ENCODE data around the gene ZMYND10.

The ZMYND10 gene

GRCh38 chr3:50347187-50347813, 1.8 kb upstream of the ZMYND10 start:
- H3K4me3 ChIP-seq: no peak overlapping the region
- no peak for DNase-seq (ENCODE audit: low spot score)

GRCh38 chr3:50345008-50345407, 524 bp downstream of the ZMYND10 start:
- Histone ChIP-seq H3K27ac (no peak overlapping the region), H3K4me3 (peak overlapping the region; percentile 62)
- no peak for DNase-seq (ENCODE audit: low spot score)
- no peak for TF ChIP-seq CTCF (IDR thresholded peaks at IDR 0.05)

More at GRCh38 chr3:50347187-50347813, 1.8 kb upstream of the ZMYND10 start:
- peak; percentile 12 for TF ChIP-seq CTCF (IDR thresholded peaks at IDR 0.05)
- H3K27ac ChIP-seq: no peak overlapping the region

- TF ChIP-seq CTCF (IDR thresholded peaks at IDR 0.05): no peak
- no peak for DNase-seq (ENCODE audit: low spot score)
- Histone ChIP-seq H3K27ac (no peak overlapping the region), H3K4me3 (no peak overlapping the region)
Observed at GRCh38 chr3:50342813-50343633, 2.5 kb downstream of the ZMYND10 start.

- H3K4me3 ChIP-seq: no peak overlapping the region
- no peak overlapping the region for H3K27ac ChIP-seq
- TF ChIP-seq CTCF (IDR thresholded peaks at IDR 0.05): no peak
- DNase-seq (ENCODE audit: low spot score): no peak
Observed at GRCh38 chr3:50341996-50342650, 3.4 kb downstream of the ZMYND10 start.

GRCh38 chr3:50341537-50341936, 4.0 kb downstream of the ZMYND10 start:
- no peak for DNase-seq (ENCODE audit: low spot score)
- Histone ChIP-seq H3K4me3 (peak overlapping the region; percentile 73), H3K27ac (peak overlapping the region; percentile 82 to 99)
- TF ChIP-seq CTCF (IDR thresholded peaks at IDR 0.05): no peak

- TF ChIP-seq CTCF (IDR thresholded peaks at IDR 0.05): no peak
- H3K27ac ChIP-seq: peak within 1 kb of the TSS; percentile 82 to 99
- DNase-seq (ENCODE audit: low spot score): peak; percentile 89
- H3K4me3 ChIP-seq: peak within 1 kb of the TSS; percentile 73
Observed at GRCh38 chr3:50340448-50341329, 4.8 kb downstream of the ZMYND10 start, which contains the start of gene RASSF1. RASSF1 (minus strand) TSS chr3:50340836; CDS start chr3:50340805, 31 bp downstream.

Data from coronary artery (tissue), 2 donors.